Endothelial cell of umbilical vein (primary cell): Measurements from ENCODE around the gene HTR7. TPM values are rescaled to one million over a fixed set of nuclear protein-coding genes. Genes with fewer than 3 reads are reported as not detected.

Experiments used
- BruUV-seq: library from RNA; stranded (reverse); fragments of 400-500 nt; replicated peaks from 2 replicates; lab custom pipeline; 2021; lab: Mats Ljungman, UMichigan
- CTCF ChIA-PET: fragments of 300-600, 350-600 bp; sonication (Branson Sonifier 250); formaldehyde crosslinking; loops from one replicate; lab custom pipeline; 2021; ENCODE audit warnings: antibody characterized with exemption, inconsistent platforms; lab: Charles Lee
- POLR2A ChIA-PET: fragments of 300-600, 350-600 bp; sonication (Branson Sonifier 250); formaldehyde crosslinking; loops from one replicate; lab custom pipeline; 2021; ENCODE audit warnings: antibody characterized with exemption, inconsistent platforms; lab: Charles Lee
- DNase-seq: peaks from one replicate; pipeline ENCODE4 v3.0.0-alpha.2; 2011; ENCODE audit warnings: low read depth, low spot score
- FAIRE-seq: peaks from 2 replicates; lab custom pipeline; 2011; peaks lifted over from hg19 to GRCh38; lab: Jason Lieb, UNC
- H2AFZ ChIP-seq: 2 replicates; pipeline ENCODE4 v1.6.0; 2012; ENCODE audit warnings: low read depth, low read length, control low read depth, inconsistent platforms
- H3K27ac ChIP-seq: 2 replicates; pipeline ENCODE4 v1.5.1; 2011; ENCODE audit warnings: low read depth, mild to moderate bottlenecking, control low read depth, low read length, moderate library complexity; ENCODE audit not compliant: insufficient read depth
- H3K27me3 ChIP-seq, 2 experiments: 2 replicates each; pipeline versions ENCODE4 v1.6.0 to v1.6.1; 2011; ENCODE audit warnings: low read length in 2 of 2, mixed read lengths in 1 of 2; ENCODE audit not compliant: control insufficient read depth in 2 of 2, insufficient read depth in 2 of 2
- H3K36me3 ChIP-seq, 2 experiments: 2 replicates in 1 of 2; 3 replicates in 1 of 2; pipeline ENCODE4 v1.5.1; 2011; ENCODE audit warnings: low read length in 2 of 2, mild to moderate bottlenecking in 1 of 2, moderate library complexity in 1 of 2; ENCODE audit not compliant: control insufficient read depth in 2 of 2, insufficient read depth in 2 of 2; ENCODE audit errors: extremely low read depth in 1 of 2
- H3K4me1 ChIP-seq: 3 replicates; pipeline ENCODE4 v1.5.1; 2011; ENCODE audit warnings: mild to moderate bottlenecking, low read length; ENCODE audit not compliant: control insufficient read depth, insufficient read depth; ENCODE audit errors: extremely low read depth
- H3K4me2 ChIP-seq: 2 replicates; pipeline ENCODE4 v1.6.1; 2011; ENCODE audit warnings: low read length, control low read depth, mixed read lengths; ENCODE audit not compliant: insufficient read depth
- H3K4me3 ChIP-seq, 3 experiments: fragments of 200-600 bp in 1 of 3; sonication (generic), shearing (Covaris generic) in 1 of 3; replicated peaks in 1 of 3; 2 replicates each; pipeline ENCODE4 v1.5.1; 2011 to 2016; ENCODE audit warnings: control low read depth in 3 of 3, low read length in 3 of 3, mild to moderate bottlenecking in 2 of 3, inconsistent platforms in 1 of 3, low read depth in 1 of 3, moderate library complexity in 1 of 3; ENCODE audit not compliant: insufficient read depth in 1 of 3
- H3K79me2 ChIP-seq: 2 replicates; pipeline ENCODE4 v1.6.0; 2012; ENCODE audit warnings: low read length, inconsistent platforms; ENCODE audit not compliant: control insufficient read depth, insufficient read depth
- H3K9ac ChIP-seq: replicated peaks from 2 replicates; pipeline ENCODE3; 2011; ENCODE audit warnings: low read length, control low read depth; ENCODE audit not compliant: insufficient read depth; ENCODE audit errors: extremely low read depth
- H3K9me1 ChIP-seq: replicated peaks from 3 replicates; pipeline ENCODE4 v1.6.0; 2011; ENCODE audit warnings: mild to moderate bottlenecking, low read length; ENCODE audit not compliant: control insufficient read depth, insufficient read depth; ENCODE audit errors: extremely low read depth
- H3K9me3 ChIP-seq: replicated peaks from 2 replicates; pipeline ENCODE4 v1.5.1; 2012; ENCODE audit warnings: low read length, inconsistent platforms; ENCODE audit not compliant: control insufficient read depth, insufficient read depth
- H4K20me1 ChIP-seq: replicated peaks from 2 replicates; pipeline ENCODE3; 2011; ENCODE audit warnings: mild to moderate bottlenecking, low read length; ENCODE audit not compliant: control insufficient read depth, insufficient read depth; ENCODE audit errors: extremely low read depth
- EZH2 ChIP-seq: IDR thresholded peaks from 2 replicates; pipeline ENCODE4 v1.6.1; 2012; ENCODE audit warnings: borderline replicate concordance, low read depth, mild to moderate bottlenecking, moderate library complexity, low read length, inconsistent platforms; ENCODE audit not compliant: severe bottlenecking
- FOS ChIP-seq: IDR thresholded peaks from 2 replicates; pipeline ENCODE4 v1.6.1; 2011; ENCODE audit warnings: mild to moderate bottlenecking, low read length, moderate library complexity, borderline replicate concordance; ENCODE audit not compliant: insufficient read depth
- GATA2 ChIP-seq: IDR thresholded peaks from 2 replicates; pipeline ENCODE4 v1.7.0; 2011; ENCODE audit warnings: low read depth, mild to moderate bottlenecking, moderate library complexity, mixed read lengths, low read length; ENCODE audit not compliant: insufficient read length, insufficient read depth
- JUN ChIP-seq: IDR thresholded peaks from 2 replicates; pipeline ENCODE4 v1.6.1; 2011; ENCODE audit warnings: borderline replicate concordance, low read depth; ENCODE audit not compliant: insufficient read length, insufficient read depth
- MYC ChIP-seq: IDR thresholded peaks from one replicate; pipeline ENCODE4 v1.6.1; 2011; ENCODE audit warnings: mild to moderate bottlenecking, low read depth, low read length
- POLR2A ChIP-seq: IDR thresholded peaks from 2 replicates; pipeline ENCODE4 v1.6.1; 2012; ENCODE audit warnings: low read depth, mild to moderate bottlenecking, control low read depth, low read length
- POLR2AphosphoS5 ChIP-seq: IDR thresholded peaks from 2 replicates; pipeline ENCODE4 v1.6.1; 2012; ENCODE audit warnings: low read depth, mild to moderate bottlenecking, control low read depth, low read length, moderate library complexity; ENCODE audit not compliant: insufficient read depth
- dilution Hi-C: fragments of 300-500 bp; cut with MboI; formaldehyde crosslinking; loops from one replicate; pipeline ENCODE4 v1.15.0; 2019; ENCODE audit warnings: low sequenced_read_pairs; ENCODE audit not compliant: extremely low pct_ligation_motif_present
- intact Hi-C: fragments of 100-400 bp; cut with micrococcal nuclease; formaldehyde crosslinking; loops from one replicate; pipeline ENCODE4 v1.10.0; 2022
- polyA plus RNA-seq, 4 experiments: library from polyadenylated mRNA; depleted of rRNA in 3 of 4; stranded (reverse) in 3 of 4; unstranded in 1 of 4; fragments of >200 nt; gene quantifications; 2 replicates each; pipeline versions ENCODE4 v1.2.1 to v1.2.3, GENCODE V29; 2011 to 2012; ENCODE audit warnings: missing spikeins in 1 of 4
- total RNA-seq: library from RNA; stranded (reverse); gene quantifications from 2 replicates; pipeline ENCODE4 v1.2.3, GENCODE V29; 2021
- TF ChIP-seq, protein P1 (sequence below), 2 donors: IDR thresholded peaks; 1 replicate in 1 of 2; 2 replicates in 1 of 2; pipeline ENCODE4 v1.5.1; 2011; ENCODE audit warnings: low read length in 2 of 2, mild to moderate bottlenecking in 2 of 2, moderate library complexity in 2 of 2, control low read depth in 1 of 2, inconsistent platforms in 1 of 2, low read depth in 1 of 2; ENCODE audit not compliant: insufficient read depth in 1 of 2; ENCODE audit errors: extremely low read depth in 1 of 2
- TF ChIP-seq, protein P2 (sequence below): IDR thresholded peaks from 2 replicates; pipeline ENCODE4 v1.6.1; 2011; ENCODE audit not compliant: insufficient read depth, insufficient read length

Gene HTR7
- total and polyA plus RNA-seq, 2 donors (not counting 3 experiments of a cell fraction or from before 2014, with no cell fraction given): 0.01 to 0.22 TPM

DNA sequence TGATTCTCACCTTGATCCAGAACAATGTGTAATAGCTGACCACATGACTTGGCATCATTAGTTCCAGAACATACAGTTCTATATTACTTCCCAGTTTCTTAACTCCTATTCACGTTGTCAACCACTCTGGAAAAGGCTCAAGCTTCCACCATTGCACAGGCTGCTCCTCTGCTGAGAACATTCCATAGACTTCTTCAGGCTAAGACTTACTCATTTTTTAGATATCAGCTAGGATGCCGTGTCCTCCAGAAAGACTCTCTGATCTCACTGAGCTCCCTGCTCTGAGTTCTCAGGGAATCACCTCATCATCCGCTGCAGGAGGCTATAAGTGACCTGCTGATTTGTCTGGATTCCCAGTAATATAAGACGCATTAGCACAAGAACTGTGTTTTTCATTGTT lies 73.1 kb downstream of the HTR7 start:
- peaks cover 3 to 17% of the 10 kb centered on the region in 2 experiments for H3K27me3 ChIP-seq
- no peak overlapping the region for H3K27ac ChIP-seq
- H3K4me1 ChIP-seq: no peaks in the 10 kb centered on the region
- H3K9me3 ChIP-seq: no peaks in the 10 kb centered on the region
- POLR2A ChIA-PET: no interaction called here
- FAIRE-seq (no peak), DNase-seq (no peak)
- intact Hi-C loops (loop anchor here (5.0 kb wide), 1 partner anchor 637 kb away; no protein-coding TSS in a partner anchor), dilution Hi-C loops (no loop called here)
- CTCF ChIA-PET: no interaction called here
- H3K9ac ChIP-seq: no peak overlapping the region
- no peak overlapping the region for H3K4me3 ChIP-seq
- no peak overlapping the region for H2AFZ ChIP-seq
- H3K79me2 ChIP-seq: no peaks in the 10 kb centered on the region
- no TSS peak for BruUV-seq
- TF ChIP-seq POLR2A: no peak
- TF ChIP-seq JUN: no peak
- TF ChIP-seq GATA2: no peak
- TF ChIP-seq FOS: no peak
- no peak for TF ChIP-seq MYC
- TF ChIP-seq EZH2: no peak
- TF ChIP-seq, protein P1, sequence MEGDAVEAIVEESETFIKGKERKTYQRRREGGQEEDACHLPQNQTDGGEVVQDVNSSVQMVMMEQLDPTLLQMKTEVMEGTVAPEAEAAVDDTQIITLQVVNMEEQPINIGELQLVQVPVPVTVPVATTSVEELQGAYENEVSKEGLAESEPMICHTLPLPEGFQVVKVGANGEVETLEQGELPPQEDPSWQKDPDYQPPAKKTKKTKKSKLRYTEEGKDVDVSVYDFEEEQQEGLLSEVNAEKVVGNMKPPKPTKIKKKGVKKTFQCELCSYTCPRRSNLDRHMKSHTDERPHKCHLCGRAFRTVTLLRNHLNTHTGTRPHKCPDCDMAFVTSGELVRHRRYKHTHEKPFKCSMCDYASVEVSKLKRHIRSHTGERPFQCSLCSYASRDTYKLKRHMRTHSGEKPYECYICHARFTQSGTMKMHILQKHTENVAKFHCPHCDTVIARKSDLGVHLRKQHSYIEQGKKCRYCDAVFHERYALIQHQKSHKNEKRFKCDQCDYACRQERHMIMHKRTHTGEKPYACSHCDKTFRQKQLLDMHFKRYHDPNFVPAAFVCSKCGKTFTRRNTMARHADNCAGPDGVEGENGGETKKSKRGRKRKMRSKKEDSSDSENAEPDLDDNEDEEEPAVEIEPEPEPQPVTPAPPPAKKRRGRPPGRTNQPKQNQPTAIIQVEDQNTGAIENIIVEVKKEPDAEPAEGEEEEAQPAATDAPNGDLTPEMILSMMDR (IDR thresholded peaks at IDR 0.05; ENCODE audit: extremely low read depth in 1 of 2, insufficient read depth in 1 of 2, low read depth in 1 of 2, low read length in 2 of 2): no peak
- TF ChIP-seq, protein P2, sequence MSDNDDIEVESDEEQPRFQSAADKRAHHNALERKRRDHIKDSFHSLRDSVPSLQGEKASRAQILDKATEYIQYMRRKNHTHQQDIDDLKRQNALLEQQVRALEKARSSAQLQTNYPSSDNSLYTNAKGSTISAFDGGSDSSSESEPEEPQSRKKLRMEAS: no peak
- no peak for TF ChIP-seq POLR2AphosphoS5
- no peaks in the 10 kb centered on the region for H3K36me3 ChIP-seq
- H4K20me1 ChIP-seq: no peaks in the 10 kb centered on the region
- H3K9me1 ChIP-seq: no peaks in the 10 kb centered on the region
- H3K4me2 ChIP-seq: no peak overlapping the region
